ENCODE data around the gene HMGA1. TPM values are rescaled to one million over a fixed set of nuclear protein-coding genes. Genes with fewer than 3 reads are reported as not detected.

Gene HMGA1
- total and polyA plus RNA-seq, 2 of the 13 experiments (the other 11 are each of a cell fraction or from before 2014, with no cell fraction given): 117 to 145 TPM

- TF ChIP-seq NR2F2 (IDR thresholded peaks at IDR 0.05; ENCODE audit: borderline replicate concordance, low read depth): peak; percentile 65; the same call in 1 of the 2 replicates
- TF ChIP-seq ZNF574 (CRISPR knock-in tag; IDR thresholded peaks at IDR 0.05): no peak
- no peak for TF ChIP-seq TP53 (CRISPR knock-in tag; conservative IDR thresholded peaks at IDR 0.05)
- no peak for TF ChIP-seq ZFP82 (CRISPR knock-in tag; IDR thresholded peaks at IDR 0.05; ENCODE audit: borderline replicate concordance)
- TF ChIP-seq TFAP4 (IDR thresholded peaks at IDR 0.05; ENCODE audit: borderline replicate concordance, low read depth): peak; percentile 52; the same call in 1 of the 2 replicates
- TF ChIP-seq ZNF607 (CRISPR knock-in tag; IDR thresholded peaks at IDR 0.05; ENCODE audit: borderline replicate concordance): no peak
- TF ChIP-seq NCOR1 (IDR thresholded peaks at IDR 0.05; ENCODE audit: borderline replicate concordance, low read length): no peak
- no peak for TF ChIP-seq ZEB1 (IDR thresholded peaks at IDR 0.05; ENCODE audit: insufficient replicate concordance, low read depth)
- no peak for TF ChIP-seq HIVEP1 (CRISPR knock-in tag; IDR thresholded peaks at IDR 0.05)
- TF ChIP-seq RXRB (CRISPR knock-in tag; IDR thresholded peaks at IDR 0.05; ENCODE audit: borderline replicate concordance): peak; percentile 100
- no peak for TF ChIP-seq HDAC6 (IDR thresholded peaks at IDR 0.05; ENCODE audit: low read depth, low read length)
- TF ChIP-seq MEIS1 (CRISPR knock-in tag; IDR thresholded peaks at IDR 0.05; ENCODE audit: borderline replicate concordance): no peak
- TF ChIP-seq NAIF1 (CRISPR knock-in tag; IDR thresholded peaks at IDR 0.05; ENCODE audit: borderline replicate concordance): peak; percentile 59; the same call in 1 of the 2 replicates
- TF ChIP-seq ZNF691 (CRISPR knock-in tag; IDR thresholded peaks at IDR 0.05; ENCODE audit: borderline replicate concordance, low read depth): peak; percentile 91; the same call in 1 of the 2 replicates
- TF ChIP-seq LCORL (IDR thresholded peaks at IDR 0.05): no peak
- no peak for TF ChIP-seq LCORL (CRISPR knock-in tag; IDR thresholded peaks at IDR 0.05)
- no peak for TF ChIP-seq TFE3 (CRISPR knock-in tag; IDR thresholded peaks at IDR 0.05)
- peak; percentile 99 for TF ChIP-seq RXRA (CRISPR knock-in tag; IDR thresholded peaks at IDR 0.05)
- no peak for TF ChIP-seq ZHX1 (CRISPR knock-in tag; IDR thresholded peaks at IDR 0.05; ENCODE audit: low read depth)
- TF ChIP-seq ZBTB20 (CRISPR knock-in tag; IDR thresholded peaks at IDR 0.05; ENCODE audit: borderline replicate concordance, low read depth): no peak
Observed at GRCh38 chr6:34276881-34277762, 40.4 kb downstream of the HMGA1 start (continued).

Data from HepG2 (cell line).